Measurements from ENCODE around the gene GRK3.

- TF ChIP-seq CTCF (IDR thresholded peaks at IDR 0.05) (no peak), POLR2A (IDR thresholded peaks at IDR 0.05) (no peak)
Observed at GRCh38 chr22:25694196-25694907, 129.9 kb downstream of the GRK3 start.

Measured in suprapubic skin (tissue), 3 donors.